Inferior parietal cortex (tissue), 1 donor: ENCODE results near the gene TAF1L.
A peak's percentile ranks its signal among the peaks of the same experiment; 100 is the strongest.

Experiments used
- DNase-seq: peaks from one replicate; pipeline ENCODE4 v3.0.0-alpha.2; 2016; ENCODE audit errors: extremely low spot score

Gene TAF1L

GRCh38 chr9:32590898-32591297 is 44.6 kb downstream of the TAF1L start:
- no peak for DNase-seq

DNA sequence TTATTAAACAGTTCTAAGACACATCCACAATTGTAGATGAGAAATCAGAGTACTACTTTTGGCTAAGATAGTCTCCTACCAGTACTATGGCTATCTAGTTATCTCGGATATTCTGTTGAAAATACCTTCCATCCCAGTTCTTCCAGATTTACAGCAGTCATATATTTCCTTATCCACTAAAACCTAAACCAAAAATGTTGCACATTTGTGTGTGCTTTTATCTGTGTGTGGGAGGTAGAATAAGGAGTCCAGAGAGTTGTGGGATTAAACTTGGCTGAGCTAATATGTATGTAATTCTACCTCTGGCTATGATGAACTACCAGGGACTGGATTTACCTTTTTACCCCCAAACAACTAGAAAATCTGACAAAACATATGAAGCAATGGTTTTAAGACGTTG is 45.0 kb downstream of the TAF1L start:
- DNase-seq, result no peak

GRCh38 chr9:32589083-32589723 is 46.3 kb downstream of the TAF1L start:
- peak; percentile 69 for DNase-seq

DNA sequence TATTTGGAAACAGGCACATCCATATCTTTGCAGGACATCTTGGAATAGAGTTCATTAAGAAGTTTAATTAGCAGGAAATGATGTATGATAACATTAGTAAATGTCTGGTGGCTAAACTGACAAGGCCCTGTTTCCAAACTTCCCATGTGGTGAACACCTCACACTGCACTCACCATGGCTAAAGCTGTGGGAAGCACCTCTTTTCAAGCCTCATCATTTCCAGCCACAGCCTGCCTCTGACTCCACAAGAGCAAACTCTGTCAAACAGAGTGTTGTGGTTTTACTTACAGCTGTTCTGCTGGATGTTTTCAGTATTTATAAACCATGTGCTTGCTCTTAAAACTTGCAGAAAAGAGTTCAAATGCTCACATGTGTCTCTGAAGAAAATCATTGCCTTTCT is 47.6 kb downstream of the TAF1L start:
- DNase-seq, result no peak

GRCh38 chr9:32584784-32585183 is 50.7 kb downstream of the TAF1L start:
- DNase-seq, result no peak

- DNase-seq, result peak; percentile 69
Observed at GRCh38 chr9:32581512-32582143, 53.8 kb downstream of the TAF1L start.

GRCh38 chr9:32580631-32581300 is 54.7 kb downstream of the TAF1L start:
- DNase-seq, result no peak

DNA sequence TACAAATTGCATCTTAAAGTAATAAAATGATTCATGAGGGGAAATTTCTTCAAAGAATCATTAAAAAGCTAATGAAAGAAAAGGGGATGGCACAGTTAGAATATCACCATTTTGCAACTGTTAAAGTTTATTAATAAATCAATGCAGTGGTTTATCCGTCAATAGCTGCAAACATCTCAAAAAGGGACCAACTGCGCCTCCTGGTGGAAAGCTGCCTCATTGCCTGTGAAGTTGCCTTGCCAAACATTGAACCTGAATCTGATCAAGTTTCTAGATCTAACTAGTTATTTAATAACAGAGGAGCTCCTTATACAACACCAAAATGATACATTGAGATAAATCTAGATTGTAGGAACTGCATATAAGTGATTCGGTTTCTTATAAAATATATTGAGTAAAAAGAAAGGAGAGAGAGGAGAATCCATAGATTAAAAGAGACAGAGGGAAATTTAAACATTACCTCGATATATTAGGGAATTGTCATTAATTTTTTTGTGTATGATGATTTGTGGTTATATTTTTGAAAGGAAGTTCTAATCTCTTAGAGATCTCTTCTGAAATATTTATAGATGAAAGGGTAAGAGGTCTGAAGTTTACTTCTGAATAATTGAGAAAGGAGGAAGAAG is 55.6 kb downstream of the TAF1L start:
- peak; percentile 86 for DNase-seq
